IMR-90 (cell line): Measurements from ENCODE around the gene HS6ST3. TPM values are rescaled to one million over a fixed set of nuclear protein-coding genes. Genes with fewer than 3 reads are reported as not detected.

ENCODE experiments used
- ATAC-seq: fragments of 200-7000 bp; cut with Tn5 transposase; 2 replicates; pipeline ENCODE4 v1.9.1; 2020; ENCODE audit warnings: low read depth, mild to moderate bottlenecking, moderate library complexity
- BruUV-seq: library from RNA; stranded (reverse); fragments of 400-500 nt; replicated peaks from 2 replicates; lab custom pipeline; 2021; lab: Mats Ljungman, UMichigan
- CTCF ChIA-PET: fragments of 300-600 bp; formaldehyde crosslinking; extraction: SDS; loops from one replicate; lab custom pipeline; 2021; ENCODE audit warnings: antibody characterized with exemption; lab: Yijun Ruan, JAX
- POLR2A ChIA-PET: fragments of 300-600 bp; sonication (Branson Sonifier 250); formaldehyde crosslinking; loops from one replicate; lab custom pipeline; 2022; ENCODE audit warnings: antibody characterized with exemption; ENCODE audit not compliant: unreplicated experiment; lab: Charles Lee
- DNase-seq: peaks from one replicate; pipeline ENCODE4 v3.0.0; 2013
- H2AFZ ChIP-seq: replicated peaks from 2 replicates; pipeline ENCODE3; 2013; ENCODE audit warnings: low read length, mild to moderate bottlenecking; ENCODE audit not compliant: poor library complexity
- H2AK5ac ChIP-seq: 2 replicates; pipeline ENCODE4 v1.6.1; 2013; ENCODE audit warnings: low read depth, low read length, inconsistent platforms
- H2AK9ac ChIP-seq: replicated peaks from 2 replicates; pipeline ENCODE3; 2013; ENCODE audit warnings: mild to moderate bottlenecking, low read depth, low read length, moderate library complexity; ENCODE audit not compliant: poor library complexity
- H2BK120ac ChIP-seq: 2 replicates; pipeline ENCODE4 v1.6.1; 2013; ENCODE audit warnings: low read depth, low read length, inconsistent platforms
- H2BK15ac ChIP-seq: 3 replicates; pipeline ENCODE4 v1.6.1; 2013; ENCODE audit warnings: low read depth, low read length, inconsistent platforms
- H2BK20ac ChIP-seq: 2 replicates; pipeline ENCODE4 v1.6.1; 2013; ENCODE audit warnings: low read depth, mild to moderate bottlenecking, inconsistent platforms, low read length, moderate library complexity
- H2BK5ac ChIP-seq: 2 replicates; pipeline ENCODE4 v1.6.1; 2013; ENCODE audit warnings: mild to moderate bottlenecking, low read depth, low read length, inconsistent platforms; ENCODE audit not compliant: poor library complexity, severe bottlenecking
- H3K14ac ChIP-seq: replicated peaks from 2 replicates; pipeline ENCODE4 v1.6.1; 2013; ENCODE audit warnings: low read depth, low read length, inconsistent platforms
- H3K18ac ChIP-seq: 2 replicates; pipeline ENCODE4 v1.6.1; 2013; ENCODE audit warnings: low read depth, low read length, control low read depth
- H3K23ac ChIP-seq: 2 replicates; pipeline ENCODE4 v1.6.1; 2013; ENCODE audit warnings: low read depth, low read length, inconsistent platforms
- H3K27ac ChIP-seq: 2 replicates; pipeline ENCODE4 v1.5.1; 2013; ENCODE audit warnings: mild to moderate bottlenecking, control low read depth, low read length; ENCODE audit not compliant: insufficient read depth
- H3K27me3 ChIP-seq: 2 replicates; pipeline ENCODE4 v1.6.1; 2013; ENCODE audit warnings: low read length; ENCODE audit not compliant: control insufficient read depth, insufficient read depth
- H3K36me3 ChIP-seq: 2 replicates; pipeline ENCODE4 v1.6.1; 2013; ENCODE audit warnings: low read length, mixed read lengths; ENCODE audit not compliant: control insufficient read depth, insufficient read depth
- H3K4ac ChIP-seq: 2 replicates; pipeline ENCODE4 v1.6.1; 2013; ENCODE audit warnings: low read depth, low read length, inconsistent platforms
- H3K4me1 ChIP-seq: 2 replicates; pipeline ENCODE4 v1.6.1; 2013; ENCODE audit warnings: low read length, mixed read lengths; ENCODE audit not compliant: control insufficient read depth, insufficient read depth
- H3K4me2 ChIP-seq: 2 replicates; pipeline ENCODE4 v1.6.1; 2013; ENCODE audit warnings: low read depth, mild to moderate bottlenecking, control low read depth, low read length, moderate library complexity
- H3K4me3 ChIP-seq: 2 replicates; pipeline ENCODE4 v1.5.1; 2013; ENCODE audit warnings: low read depth, mild to moderate bottlenecking, control low read depth, low read length, moderate library complexity; ENCODE audit not compliant: insufficient read depth
- H3K56ac ChIP-seq: 2 replicates; pipeline ENCODE4 v1.6.1; 2013; ENCODE audit warnings: low read length, inconsistent platforms; ENCODE audit not compliant: insufficient read depth; ENCODE audit errors: extremely low read depth
- H3K79me1 ChIP-seq, 2 experiments: 2 replicates each; pipeline ENCODE4 v1.6.1; 2013; ENCODE audit warnings: low read length in 2 of 2, inconsistent platforms in 1 of 2, low read depth in 1 of 2
- H3K9ac ChIP-seq: 2 replicates; pipeline ENCODE4 v1.6.1; 2013; ENCODE audit warnings: low read depth, low read length, control low read depth
- H3K9me1 ChIP-seq: 2 replicates; pipeline ENCODE4 v1.6.1; 2013; ENCODE audit warnings: low read length, inconsistent platforms; ENCODE audit not compliant: insufficient read depth
- H3K9me3 ChIP-seq: 2 replicates; pipeline ENCODE4 v1.6.1; 2013; ENCODE audit warnings: low read length; ENCODE audit not compliant: control insufficient read depth, insufficient read depth
- H4K20me1 ChIP-seq: 2 replicates; pipeline ENCODE4 v1.6.1; 2013; ENCODE audit warnings: low read length, inconsistent platforms; ENCODE audit not compliant: insufficient read depth
- H4K5ac ChIP-seq: 2 replicates; pipeline ENCODE4 v1.6.1; 2013; ENCODE audit warnings: mild to moderate bottlenecking, low read depth, low read length, control low read depth
- H4K8ac ChIP-seq, 2 experiments: 2 replicates each; pipeline ENCODE4 v1.6.1; 2013; ENCODE audit warnings: low read depth in 2 of 2, low read length in 2 of 2, control low read depth in 1 of 2, inconsistent platforms in 1 of 2
- H4K91ac ChIP-seq: 2 replicates; pipeline ENCODE4 v1.6.1; 2013; ENCODE audit warnings: low read depth, low read length, inconsistent platforms; ENCODE audit not compliant: insufficient read depth
- CTCF ChIP-seq: conservative IDR thresholded peaks from 2 replicates; pipeline ENCODE4 v1.5.1; 2012; ENCODE audit warnings: mild to moderate bottlenecking, low read depth, low read length, improper control_type of control experiment
- FOS ChIP-seq: fragments of 150-350 bp; IDR thresholded peaks from 2 replicates; pipeline ENCODE4 v1.6.1; 2016; ENCODE audit warnings: low read depth, low read length
- MAFK ChIP-seq: IDR thresholded peaks from 2 replicates; pipeline ENCODE4 v1.6.1; 2012; ENCODE audit warnings: low read depth, low read length, improper control_type of control experiment
- MAZ ChIP-seq: IDR thresholded peaks from 2 replicates; pipeline ENCODE4 v1.6.1; 2012; ENCODE audit warnings: low read depth, mild to moderate bottlenecking, low read length, improper control_type of control experiment, moderate library complexity, borderline replicate concordance
- NFE2L2 ChIP-seq: fragments of 150-350 bp; IDR thresholded peaks from 2 replicates; pipeline ENCODE4 v1.6.1; 2016; ENCODE audit warnings: low read depth, mild to moderate bottlenecking, low read length
- RFX5 ChIP-seq: IDR thresholded peaks from 2 replicates; pipeline ENCODE4 v1.8.0; 2012; ENCODE audit warnings: low read depth, mild to moderate bottlenecking, low read length, moderate library complexity
- WGBS, 2 experiments: methylation state at CpG; one replicate each; pipeline versions ENCODE4 v1.1.5 to v1.1.7; 2013; ENCODE audit warnings: missing lambda C conversion rate in 2 of 2; ENCODE audit not compliant: insufficient read length in 1 of 2; ENCODE audit errors: extremely low coverage in 2 of 2; 5-methylcytosine and 5-hydroxymethylcytosine counted together
- dilution Hi-C: fragments of 300-500 bp; cut with HindIII; formaldehyde crosslinking; loops from one replicate; pipeline ENCODE4 v1.14.3; 2018; ENCODE audit warnings: low sequenced_read_pairs; ENCODE audit not compliant: unreplicated experiment
- in situ Hi-C: fragments of 300-500 bp; cut with MboI; formaldehyde crosslinking; loops from 3 replicates; pipeline ENCODE4 v1.14.3; 2019; ENCODE audit warnings: low sequenced_read_pairs, inconsistent platforms, mixed read lengths
- intact Hi-C: fragments of 100-400 bp; cut with micrococcal nuclease; formaldehyde crosslinking; loops from 2 replicates; pipeline ENCODE4 v1.10.0; 2022
- polyA plus RNA-seq, 3 experiments: library from polyadenylated mRNA; depleted of rRNA; stranded (reverse); fragments of >200 nt; gene quantifications; 2 replicates each; pipeline ENCODE4 v1.2.3, GENCODE V29; 2012; ENCODE audit warnings: low replicate concordance in 1 of 3
- total RNA-seq: library from RNA; depleted of rRNA; stranded (reverse); fragments of >200 nt; gene quantifications from 2 replicates; pipeline ENCODE4 v1.2.3, GENCODE V29; 2012

HS6ST3 gene
- total and polyA plus RNA-seq, 2 of the 4 experiments (the other 2 are of a cell fraction): not detected

- Histone ChIP-seq H2BK20ac (no peak overlapping the region), H2AK5ac (no peak overlapping the region), H3K9ac (no peak overlapping the region), H3K4me2 (no peak overlapping the region), H3K23ac (no peak overlapping the region), H3K4me3 (no peak overlapping the region), H3K56ac (no peak overlapping the region), H3K4me1 (no peaks in the 10 kb centered on the region), H3K79me1 (no peaks in the 10 kb centered on the region), H3K4ac (no peak overlapping the region), H3K14ac (no peak overlapping the region), H2AK9ac (no peak overlapping the region), H2BK5ac (no peak overlapping the region), H2AFZ (no peak overlapping the region), H3K9me3 (peaks cover 6% of the 10 kb centered on the region; the same call in 1 of the 2 replicates), H2BK15ac (no peak overlapping the region), H3K18ac (no peak overlapping the region), H4K20me1 (no peaks in the 10 kb centered on the region), H4K91ac (no peak overlapping the region), H3K27ac (no peak overlapping the region), H3K27me3 (no peaks in the 10 kb centered on the region), H3K36me3 (no peaks in the 10 kb centered on the region), H2BK120ac (no peak overlapping the region), H4K8ac (no peak overlapping the region), H3K9me1 (no peaks in the 10 kb centered on the region), H4K5ac (no peak overlapping the region)
- ChIA-PET POLR2A (no interaction called here), CTCF (no interaction called here)
- dilution Hi-C loops (no loop called here), in situ Hi-C loops (no loop called here), intact Hi-C loops (no loop called here)
- no TSS peak for BruUV-seq
- no CpG with 5 or more reads among the region's 3 CpGs for WGBS, 2 experiments
- DNase-seq: no peak
- TF ChIP-seq CTCF (no peak), RFX5 (no peak), MAZ (no peak), FOS (no peak), MAFK (peak; percentile 65), NFE2L2 (no peak)
- no peak for ATAC-seq
Observed at GRCh38 chr13:96199315-96199714, 109.4 kb downstream of the HS6ST3 start.
